HG02870 (cell line): ENCODE data around the gene SPTBN4.
"Not testable (repeated sequence)": the region's sequence is repeated elsewhere in the genome, so short reads cannot be mapped to it uniquely, and the experiment has no call there.

Source experiments
- ATAC-seq: cut with Tn5 transposase; IDR thresholded peaks from one replicate; pipeline ENCODE4 v1.9.1; 2021; ENCODE audit warnings: mild to moderate bottlenecking, moderate library complexity; ENCODE audit not compliant: unreplicated experiment

The SPTBN4 gene

DNA sequence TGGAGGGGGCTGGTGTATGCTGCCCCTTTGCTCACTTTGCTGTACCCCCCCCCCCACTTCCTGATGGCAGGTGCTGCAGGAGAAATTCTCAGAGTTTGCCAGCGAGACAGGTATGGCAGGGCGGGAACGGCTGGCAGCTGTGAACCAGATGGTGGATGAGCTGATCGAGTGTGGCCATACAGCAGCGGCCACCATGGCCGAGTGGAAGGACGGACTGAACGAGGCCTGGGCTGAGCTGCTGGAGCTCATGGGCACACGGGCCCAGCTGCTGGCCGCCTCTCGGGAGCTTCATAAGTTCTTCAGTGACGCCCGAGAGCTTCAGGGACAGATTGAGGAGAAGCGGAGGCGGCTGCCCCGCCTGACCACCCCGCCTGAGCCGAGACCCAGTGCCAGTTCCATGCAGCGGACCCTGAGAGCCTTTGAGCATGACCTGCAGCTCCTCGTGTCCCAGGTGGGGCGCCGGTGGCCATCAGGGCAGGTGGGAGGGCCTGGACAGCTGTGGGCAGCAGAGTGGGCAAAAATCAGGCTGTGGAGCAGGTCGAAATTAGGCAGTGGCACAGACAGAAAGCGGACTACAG lies 90.2 kb downstream of the SPTBN4 start:
- ATAC-seq, result no peak

GRCh38 chr19:40559394-40559793 lies 92.6 kb downstream of the SPTBN4 start:
- ATAC-seq, result no peak

- ATAC-seq, result no peak
Measured at GRCh38 chr19:40560092-40560507, 93.3 kb downstream of the SPTBN4 start.

DNA sequence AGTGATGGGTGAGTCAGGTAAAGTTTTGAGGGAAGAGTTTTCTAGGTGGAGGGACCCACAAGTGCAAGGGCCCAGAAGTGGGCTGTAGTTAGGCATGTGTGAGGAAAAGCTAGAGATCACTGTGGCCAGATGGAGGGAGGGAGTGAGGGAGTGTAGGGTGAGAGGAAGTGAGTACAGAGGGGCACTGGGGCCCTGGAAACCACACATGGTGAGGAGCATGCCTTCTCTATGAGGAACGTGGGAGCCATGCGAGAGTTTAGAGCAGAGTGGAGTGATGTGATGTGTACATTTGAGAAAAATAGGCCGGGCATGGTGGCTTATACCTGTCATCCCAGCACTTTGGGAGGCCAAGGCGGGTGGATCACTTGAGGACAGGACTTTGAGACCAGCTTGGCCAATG lies 95.1 kb downstream of the SPTBN4 start:
- ATAC-seq, result no peak

- ATAC-seq, result not testable (repeated sequence)
Measured at GRCh38 chr19:40564535-40564934, 97.7 kb downstream of the SPTBN4 start.

DNA sequence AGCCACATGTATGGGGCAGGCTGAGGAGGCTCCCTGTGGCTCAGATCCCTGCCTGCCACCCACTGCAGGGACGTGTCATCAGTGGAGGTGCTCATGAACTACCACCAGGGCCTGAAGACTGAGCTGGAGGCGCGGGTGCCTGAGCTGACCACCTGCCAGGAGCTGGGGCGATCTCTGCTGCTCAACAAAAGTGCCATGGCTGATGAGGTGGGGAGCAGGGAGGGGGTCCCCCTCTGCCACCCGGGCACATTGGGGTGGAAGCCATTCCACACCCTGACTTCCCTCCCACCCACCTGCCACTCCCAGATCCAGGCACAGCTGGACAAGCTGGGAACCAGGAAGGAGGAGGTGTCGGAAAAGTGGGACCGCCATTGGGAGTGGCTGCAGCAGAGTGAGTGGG lies 98.6 kb downstream of the SPTBN4 start:
- no peak for ATAC-seq

DNA sequence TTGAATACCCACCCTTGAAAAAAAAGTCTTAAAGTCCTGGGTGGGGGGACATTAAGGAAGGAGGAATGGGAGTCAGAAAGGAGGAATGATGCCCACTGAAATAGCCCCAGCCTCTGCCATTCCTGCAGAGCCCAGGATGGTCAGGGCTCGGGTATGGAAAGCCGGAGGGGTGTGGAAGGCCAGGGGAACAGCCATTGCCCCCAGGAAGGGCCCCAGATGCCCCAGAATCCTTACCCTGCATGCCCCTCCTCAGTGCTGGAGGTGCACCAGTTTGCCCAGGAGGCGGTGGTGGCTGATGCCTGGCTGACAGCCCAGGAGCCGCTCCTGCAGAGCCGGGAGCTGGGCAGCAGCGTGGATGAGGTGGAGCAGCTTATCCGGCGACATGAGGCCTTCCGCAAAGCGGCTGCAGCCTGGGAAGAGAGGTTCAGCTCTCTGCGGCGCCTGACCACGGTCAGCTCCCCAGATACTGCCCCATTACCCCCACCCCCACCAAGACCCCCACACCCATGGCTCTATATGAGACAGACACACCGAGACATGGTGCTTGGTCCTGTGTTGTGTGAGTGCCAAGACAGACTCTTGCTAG lies 99.2 kb downstream of the SPTBN4 start:
- no peak for ATAC-seq

DNA sequence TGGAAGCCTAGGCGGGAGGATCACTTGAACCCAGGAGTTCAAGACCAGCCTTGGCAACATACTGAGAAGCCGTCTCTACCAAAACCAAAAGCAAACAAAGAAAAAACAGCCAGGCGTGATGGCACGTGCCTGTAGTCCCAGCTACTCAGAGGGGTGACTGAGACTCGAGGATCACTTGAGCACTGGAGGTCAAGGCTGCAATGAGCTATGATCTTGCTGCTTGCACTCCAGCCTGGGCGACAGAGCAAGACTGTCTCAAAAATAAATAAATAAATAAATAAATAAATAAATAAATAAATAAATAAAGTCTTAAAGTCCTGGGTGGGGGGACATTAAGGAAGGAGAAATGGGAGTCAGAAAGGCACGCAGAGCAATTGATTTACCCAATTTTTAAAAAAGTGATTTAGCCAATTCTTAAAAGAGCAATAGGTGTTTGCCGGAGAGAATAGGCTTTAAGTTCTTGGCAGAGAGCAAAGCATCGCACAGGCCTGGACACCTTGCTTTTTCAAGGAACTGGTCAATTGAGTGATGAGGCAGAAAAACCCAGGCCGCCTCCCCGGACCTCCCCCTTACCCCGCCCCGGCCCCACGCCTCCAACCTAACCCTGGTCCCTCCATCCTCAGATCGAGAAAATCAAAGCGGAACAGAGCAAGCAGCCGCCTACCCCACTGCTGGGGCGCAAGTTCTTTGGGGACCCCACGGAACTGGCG lies 100.4 kb downstream of the SPTBN4 start:
- no peak for ATAC-seq

- no peak for ATAC-seq
Measured at GRCh38 chr19:40567750-40568494, 101.1 kb downstream of the SPTBN4 start.

GRCh38 chr19:40570313-40571004 lies 103.7 kb downstream of the SPTBN4 start:
- peak; percentile 85 for ATAC-seq

DNA sequence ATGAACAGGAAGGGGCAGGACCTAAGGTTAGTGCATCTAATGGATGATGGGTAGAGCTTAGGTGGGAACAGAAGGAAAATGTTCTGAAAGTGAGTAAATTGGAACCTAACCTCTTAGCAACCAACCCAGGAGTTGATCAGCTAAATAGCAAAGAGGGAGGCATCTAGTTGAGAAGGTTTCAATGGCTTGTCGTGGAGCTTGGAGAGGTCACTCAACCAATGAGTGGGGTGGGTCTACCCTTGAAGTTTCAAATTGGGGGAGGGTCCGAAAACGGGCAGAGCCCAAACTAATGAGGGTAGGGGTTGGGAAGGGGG lies 104.2 kb downstream of the SPTBN4 start:
- no peak for ATAC-seq

- ATAC-seq, result no peak
Measured at GRCh38 chr19:40571831-40572495, 105.2 kb downstream of the SPTBN4 start.

GRCh38 chr19:40575326-40575725 lies 108.5 kb downstream of the SPTBN4 start:
- no peak for ATAC-seq

DNA sequence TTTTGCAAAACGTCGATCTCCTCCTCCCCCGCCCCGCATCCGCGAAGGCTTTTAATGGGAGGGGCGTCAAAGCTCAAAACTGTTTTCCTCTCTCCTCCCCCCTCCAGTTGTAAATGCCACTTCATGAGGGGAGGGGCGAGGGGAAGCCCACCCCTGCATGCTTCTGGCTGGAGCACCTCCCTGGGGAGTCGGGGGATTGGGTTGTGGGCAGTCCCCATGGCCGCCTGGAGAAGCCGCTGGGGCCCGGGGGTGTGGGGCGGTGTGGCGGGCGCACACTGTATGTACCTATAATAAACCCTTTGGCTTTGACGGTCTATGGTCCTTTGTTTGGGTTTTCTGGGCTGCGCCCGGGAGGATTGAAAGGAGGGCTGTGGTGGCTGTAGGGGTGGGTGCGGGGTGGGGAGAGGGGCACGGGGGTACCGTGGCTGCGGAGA lies 109.4 kb downstream of the SPTBN4 start:
- ATAC-seq, result peak; percentile 21

GRCh38 chr19:40576585-40577451 lies 110.0 kb downstream of the SPTBN4 start, which contains the start of gene SHKBP1:
Gene SHKBP1, plus strand, starts transcription at chr19:40576873. Its CDS starts 27 bp downstream, at chr19:40576900.
- peak; percentile 96 for ATAC-seq

- ATAC-seq, result no peak
Measured at GRCh38 chr19:40578442-40578908, 111.7 kb downstream of the SPTBN4 start.

GRCh38 chr19:40580619-40581018 lies 113.8 kb downstream of the SPTBN4 start:
- no peak for ATAC-seq

GRCh38 chr19:40581531-40581930 lies 114.7 kb downstream of the SPTBN4 start:
- no peak for ATAC-seq

GRCh38 chr19:40582467-40582866 lies 115.7 kb downstream of the SPTBN4 start:
- no peak for ATAC-seq
